Vagina (tissue), 2 donors: ENCODE data around the gene NUDT16.

ENCODE experiments used
- POLR2A ChIP-seq, 2 donors: fragments of 450-650 bp; IDR thresholded peaks; one replicate each; pipeline ENCODE4 v1.6.1; 2017; ENCODE audit warnings: antibody characterized with exemption in 2 of 2, mild to moderate bottlenecking in 2 of 2, moderate library complexity in 2 of 2
- POLR2AphosphoS5 ChIP-seq, 2 donors: sonication (generic); formaldehyde crosslinking; IDR thresholded peaks; one replicate each; pipeline ENCODE4 v1.9.0; 2017; ENCODE audit warnings: antibody characterized with exemption in 2 of 2, mild to moderate bottlenecking in 2 of 2, low read depth in 1 of 2; ENCODE audit not compliant: insufficient read depth in 1 of 2
- TF ChIP-seq, protein P1 (sequence below), 3 experiments: fragments of 450-650 bp in 2 of 3; fragments of 200-600 bp in 1 of 3; sonication (generic) in 1 of 3; IDR thresholded peaks; one replicate each; pipeline ENCODE4 v1.5.1; 2017 to 2019; ENCODE audit warnings: antibody characterized with exemption in 3 of 3, mild to moderate bottlenecking in 2 of 3, moderate library complexity in 2 of 3

- TF ChIP-seq, protein P1, sequence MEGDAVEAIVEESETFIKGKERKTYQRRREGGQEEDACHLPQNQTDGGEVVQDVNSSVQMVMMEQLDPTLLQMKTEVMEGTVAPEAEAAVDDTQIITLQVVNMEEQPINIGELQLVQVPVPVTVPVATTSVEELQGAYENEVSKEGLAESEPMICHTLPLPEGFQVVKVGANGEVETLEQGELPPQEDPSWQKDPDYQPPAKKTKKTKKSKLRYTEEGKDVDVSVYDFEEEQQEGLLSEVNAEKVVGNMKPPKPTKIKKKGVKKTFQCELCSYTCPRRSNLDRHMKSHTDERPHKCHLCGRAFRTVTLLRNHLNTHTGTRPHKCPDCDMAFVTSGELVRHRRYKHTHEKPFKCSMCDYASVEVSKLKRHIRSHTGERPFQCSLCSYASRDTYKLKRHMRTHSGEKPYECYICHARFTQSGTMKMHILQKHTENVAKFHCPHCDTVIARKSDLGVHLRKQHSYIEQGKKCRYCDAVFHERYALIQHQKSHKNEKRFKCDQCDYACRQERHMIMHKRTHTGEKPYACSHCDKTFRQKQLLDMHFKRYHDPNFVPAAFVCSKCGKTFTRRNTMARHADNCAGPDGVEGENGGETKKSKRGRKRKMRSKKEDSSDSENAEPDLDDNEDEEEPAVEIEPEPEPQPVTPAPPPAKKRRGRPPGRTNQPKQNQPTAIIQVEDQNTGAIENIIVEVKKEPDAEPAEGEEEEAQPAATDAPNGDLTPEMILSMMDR (IDR thresholded peaks at IDR 0.05) = no peak
- TF ChIP-seq POLR2A (IDR thresholded peaks at IDR 0.05) (no peak), POLR2AphosphoS5 (IDR thresholded peaks at IDR 0.05; ENCODE audit: insufficient read depth in 1 of 2, low read depth in 1 of 2) (no peak)
Observed at GRCh38 chr3:131417751-131418150, 36.2 kb downstream of the NUDT16 start.
